Uterus (tissue), 4 donors: ENCODE results near the gene CFAP61. TPM values are rescaled to one million over a fixed set of nuclear protein-coding genes. Genes with fewer than 3 reads are reported as not detected.

Experiments used
- DNase-seq, 2 donors: peaks; one replicate each; pipeline ENCODE4 v3.0.0-alpha.2; 2019 to 2020
- H3K27ac ChIP-seq, 2 donors: fragments of 200-600 bp; sonication (generic); 1 replicate in 1 of 2; 2 replicates in 1 of 2; pipeline ENCODE4 v1.5.1; 2016 to 2018
- H3K27me3 ChIP-seq, 2 donors: fragments of 200-600 bp; sonication (generic); one replicate each; pipeline ENCODE4 v1.5.1; 2018 to 2019; ENCODE audit warnings: control low read depth in 1 of 2
- H3K36me3 ChIP-seq, 2 donors: fragments of 200-600 bp; sonication (generic); one replicate each; pipeline ENCODE4 v1.5.1; 2019; ENCODE audit warnings: control low read depth in 1 of 2
- H3K4me1 ChIP-seq, 2 donors: fragments of 200-600 bp; sonication (generic); one replicate each; pipeline ENCODE4 v1.5.1; 2018 to 2019; ENCODE audit warnings: control low read depth in 1 of 2
- H3K4me3 ChIP-seq, 2 donors: fragments of 200-600 bp; sonication (generic); 1 replicate in 1 of 2; 2 replicates in 1 of 2; pipeline ENCODE4 v1.5.1; 2018 to 2019; ENCODE audit warnings: mild to moderate bottlenecking in 1 of 2
- H3K9me3 ChIP-seq, 2 donors: fragments of 200-600 bp; sonication (generic); one replicate each; pipeline ENCODE4 v1.5.1; 2019; ENCODE audit warnings: control low read depth in 1 of 2
- CTCF ChIP-seq, 4 experiments: fragments of 200-600 bp in 2 of 4; fragments of 450-650 bp in 2 of 4; sonication (generic) in 2 of 4; IDR thresholded peaks; one replicate each; pipeline ENCODE4 v1.5.1; 2016 to 2019; ENCODE audit warnings: antibody characterized with exemption in 4 of 4, mild to moderate bottlenecking in 2 of 4, moderate library complexity in 1 of 4
- POLR2A ChIP-seq, 2 donors: fragments of 450-650 bp; IDR thresholded peaks; one replicate each; pipeline ENCODE4 v1.6.1; 2016; ENCODE audit warnings: antibody characterized with exemption in 2 of 2, mild to moderate bottlenecking in 1 of 2, moderate library complexity in 1 of 2
- intact Hi-C: fragments of 100-400 bp; cut with DNase I; formaldehyde crosslinking; loops from one replicate; pipeline ENCODE4 v1.15.1; 2023; ENCODE audit warnings: low total_unique reads
- total RNA-seq, 4 donors: library from RNA; depleted of rRNA in 3 of 4; stranded (reverse); fragments of >200 nt in 3 of 4; gene quantifications; one replicate each; pipeline versions ENCODE4 v1.1.0 to v1.2.4, GENCODE V29; 2014 to 2023
- donor health status: DM: yes; HTN: yes; CAD: no.

Gene CFAP61
- total RNA-seq, 4 donors from 2014 or later: 3.0 to 8.2 (median 7.5) TPM; not detected in 1

GRCh38 chr20:20362774-20363433 lies 310.6 kb downstream of the CFAP61 start:
- H3K36me3 ChIP-seq: no peaks in the 10 kb centered on the region
- DNase-seq: no peak
- TF ChIP-seq POLR2A (IDR thresholded peaks at IDR 0.05) (no peak), CTCF (IDR thresholded peaks at IDR 0.05) (no peak)
- peaks cover 6 to 44% of the 10 kb centered on the region in 2 donors for H3K27me3 ChIP-seq
- H3K27ac ChIP-seq: no peak overlapping the region
- H3K4me1 ChIP-seq: peaks cover 0 to 3% of the 10 kb centered on the region in 2 donors
- intact Hi-C loops: no loop called here
- no peak overlapping the region for H3K4me3 ChIP-seq
- H3K9me3 ChIP-seq: no peaks in the 10 kb centered on the region

- no peak for DNase-seq
- TF ChIP-seq CTCF (IDR thresholded peaks at IDR 0.05) (no peak), POLR2A (IDR thresholded peaks at IDR 0.05) (no peak)
- Histone ChIP-seq H3K27me3 (peaks cover 6 to 44% of the 10 kb centered on the region in 2 donors), H3K36me3 (no peaks in the 10 kb centered on the region), H3K4me1 (peaks cover 0 to 6% of the 10 kb centered on the region in 2 donors), H3K27ac (no peak overlapping the region), H3K4me3 (no peak overlapping the region), H3K9me3 (no peaks in the 10 kb centered on the region)
- intact Hi-C loops: no loop called here
Measured at GRCh38 chr20:20363434-20363798, 311.1 kb downstream of the CFAP61 start.

- Histone ChIP-seq H3K4me1 (peaks cover 0 to 12% of the 10 kb centered on the region in 2 donors), H3K9me3 (no peaks in the 10 kb centered on the region), H3K27ac (no peak overlapping the region), H3K4me3 (no peak overlapping the region), H3K27me3 (peaks cover 6 to 44% of the 10 kb centered on the region in 2 donors), H3K36me3 (no peaks in the 10 kb centered on the region)
- DNase-seq: no peak
- no peak for TF ChIP-seq POLR2A (IDR thresholded peaks at IDR 0.05)
- no peak for TF ChIP-seq CTCF (IDR thresholded peaks at IDR 0.05)
- intact Hi-C loops: no loop called here
Measured at GRCh38 chr20:20363799-20364592, 311.7 kb downstream of the CFAP61 start.

- no peaks in the 10 kb centered on the region for H3K9me3 ChIP-seq
- peaks cover 6 to 42% of the 10 kb centered on the region in 2 donors for H3K27me3 ChIP-seq
- H3K27ac ChIP-seq: no peak overlapping the region
- no peak for DNase-seq
- peaks cover 0 to 16% of the 10 kb centered on the region in 2 donors for H3K4me1 ChIP-seq
- intact Hi-C loops: no loop called here
- no peak for TF ChIP-seq POLR2A (IDR thresholded peaks at IDR 0.05)
- no peak for TF ChIP-seq CTCF (IDR thresholded peaks at IDR 0.05)
- no peak overlapping the region for H3K4me3 ChIP-seq
- H3K36me3 ChIP-seq: no peaks in the 10 kb centered on the region
Measured at GRCh38 chr20:20364593-20365479, 312.5 kb downstream of the CFAP61 start.
